ENCODE measurements around the gene TTC34. TPM values are rescaled to one million over a fixed set of nuclear protein-coding genes. Genes with fewer than 3 reads are reported as not detected.

The TTC34 gene
- total and polyA plus RNA-seq, 10 of the 15 experiments (the other 5 are each of a cell fraction or from before 2014, with no cell fraction given) = 0.03 to 0.49 (median 0.05) TPM; not detected in 2

GRCh38 chr1:2834741-2835564 is 33.5 kb upstream of the TTC34 start (continued):
- TF ChIP-seq SMAD5 (IDR thresholded peaks at IDR 0.05; ENCODE audit: low read depth) (no peak), SUZ12 (IDR thresholded peaks at IDR 0.05; ENCODE audit: unreplicated experiment) (no peak), TCF3 (IDR thresholded peaks at IDR 0.05; ENCODE audit: borderline replicate concordance, insufficient read depth, low read depth, low read length) (no peak), BHLHE40 (IDR thresholded peaks at IDR 0.05; ENCODE audit: borderline replicate concordance in 1 of 2, low read depth in 2 of 2, low read length in 1 of 2) (no peak)

DNA sequence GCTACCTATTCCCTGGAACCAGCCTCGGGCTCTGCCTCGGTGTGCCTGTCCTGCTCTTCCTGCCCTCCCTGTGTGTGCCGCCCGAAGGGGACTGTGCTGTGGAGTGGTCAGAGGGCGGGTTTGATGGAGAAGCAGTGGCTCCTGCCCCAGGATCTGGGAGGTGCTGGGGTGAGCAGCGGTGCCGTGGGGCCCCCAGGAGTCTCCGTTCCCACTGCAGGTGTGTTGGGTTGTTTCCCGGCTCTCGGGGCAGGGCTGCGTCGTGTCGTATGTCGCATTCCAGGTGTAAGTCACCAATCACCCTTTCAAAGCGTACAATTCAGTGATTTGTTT is 32.6 kb upstream of the TTC34 start:
- no peak for FAIRE-seq
- no peak for ATAC-seq
- Histone ChIP-seq H3K4me2 (ENCODE audit: control insufficient read depth, insufficient read depth) (no peak overlapping the region), H4K20me1 (ENCODE audit: control insufficient read depth, insufficient read depth) (no peaks in the 10 kb centered on the region), H3K4me3 (no peak overlapping the region), H3K9ac (ENCODE audit: control insufficient read depth, insufficient read depth, low read length) (no peak overlapping the region), H3K36me3 (ENCODE audit: control insufficient read depth in 2 of 2, insufficient read depth in 2 of 2, low read length in 1 of 2) (no peaks in the 10 kb centered on the region), H3K27ac (ENCODE audit: control insufficient read depth, insufficient read depth) (no peak overlapping the region), H3K9me3 (replicated peaks; ENCODE audit: control insufficient read depth, insufficient read depth, low read length) (no peaks in the 10 kb centered on the region; the same call in 2 of the 3 replicates), H3K27me3 (replicated peaks in 1 of 2; ENCODE audit: control insufficient read depth in 2 of 2, insufficient read depth in 2 of 2, low read length in 1 of 2) (no peaks in the 10 kb centered on the region), H2AFZ (ENCODE audit: control insufficient read depth, low read depth, low read length) (no peak overlapping the region), H3K79me2 (ENCODE audit: control insufficient read depth, insufficient read depth, low read length) (no peaks in the 10 kb centered on the region), H3K4me1 (ENCODE audit: control insufficient read depth, insufficient read depth, low read length) (no peaks in the 10 kb centered on the region)
- WGBS (ENCODE audit: insufficient coverage, insufficient replicate concordance, low lambda C conversion rate, missing lambda C conversion rate) = 67% methylated on average over 15 of the region's 15 CpGs
- ChIA-PET POLR2A (no interaction called here), SMC1A (ENCODE audit: uncharacterized antibody, unreplicated experiment) (no interaction called here), RAD21 (ENCODE audit: unreplicated experiment) (no interaction called here), CTCF (no interaction called here)
- BruUV-seq (replicated peaks) = no TSS peak
- DNase-seq (ENCODE audit: low read depth, low spot score) = no peak
- in situ Hi-C loops (cut with MboI) (no loop called here), intact Hi-C loops (cut with micrococcal nuclease; ENCODE audit: unreplicated experiment) (no loop called here)
- TF ChIP-seq IRF5 (IDR thresholded peaks at IDR 0.05; ENCODE audit: borderline replicate concordance) (no peak), IRF4 (IDR thresholded peaks at IDR 0.05; ENCODE audit: low read depth, low read length) (no peak), KDM1A (IDR thresholded peaks at IDR 0.05; ENCODE audit: borderline replicate concordance) (no peak), ZNF217 (IDR thresholded peaks at IDR 0.05) (no peak), EP300 (IDR thresholded peaks at IDR 0.05; ENCODE audit: borderline replicate concordance in 1 of 2, control insufficient read depth in 1 of 2, low read depth in 2 of 2, low read length in 2 of 2) (no peak), SREBF2 (IDR thresholded peaks at IDR 0.05; ENCODE audit: low read length) (no peak), NFYA (IDR thresholded peaks at IDR 0.05; ENCODE audit: borderline replicate concordance, low read depth, low read length) (no peak), ETV6 (conservative IDR thresholded peaks at IDR 0.05 in 1 of 2, IDR thresholded peaks at IDR 0.05 in 1 of 2; ENCODE audit: borderline replicate concordance in 1 of 2, low read depth in 1 of 2) (no peak), PML (IDR thresholded peaks at IDR 0.05; ENCODE audit: low read length) (no peak), RBBP5 (conservative IDR thresholded peaks at IDR 0.05) (no peak), FOXK2 (IDR thresholded peaks at IDR 0.05) (no peak)
- TF ChIP-seq, protein P1, sequence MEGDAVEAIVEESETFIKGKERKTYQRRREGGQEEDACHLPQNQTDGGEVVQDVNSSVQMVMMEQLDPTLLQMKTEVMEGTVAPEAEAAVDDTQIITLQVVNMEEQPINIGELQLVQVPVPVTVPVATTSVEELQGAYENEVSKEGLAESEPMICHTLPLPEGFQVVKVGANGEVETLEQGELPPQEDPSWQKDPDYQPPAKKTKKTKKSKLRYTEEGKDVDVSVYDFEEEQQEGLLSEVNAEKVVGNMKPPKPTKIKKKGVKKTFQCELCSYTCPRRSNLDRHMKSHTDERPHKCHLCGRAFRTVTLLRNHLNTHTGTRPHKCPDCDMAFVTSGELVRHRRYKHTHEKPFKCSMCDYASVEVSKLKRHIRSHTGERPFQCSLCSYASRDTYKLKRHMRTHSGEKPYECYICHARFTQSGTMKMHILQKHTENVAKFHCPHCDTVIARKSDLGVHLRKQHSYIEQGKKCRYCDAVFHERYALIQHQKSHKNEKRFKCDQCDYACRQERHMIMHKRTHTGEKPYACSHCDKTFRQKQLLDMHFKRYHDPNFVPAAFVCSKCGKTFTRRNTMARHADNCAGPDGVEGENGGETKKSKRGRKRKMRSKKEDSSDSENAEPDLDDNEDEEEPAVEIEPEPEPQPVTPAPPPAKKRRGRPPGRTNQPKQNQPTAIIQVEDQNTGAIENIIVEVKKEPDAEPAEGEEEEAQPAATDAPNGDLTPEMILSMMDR (IDR thresholded peaks at IDR 0.05 in 2 of 3, conservative IDR thresholded peaks at IDR 0.05 in 1 of 3; ENCODE audit: control insufficient read depth in 2 of 3, extremely low read depth in 1 of 3, insufficient read depth in 1 of 3, low read depth in 3 of 3, low read length in 3 of 3) = no peak

Measured in GM12878 (cell line).